Measurements from ENCODE around the gene NFATC1.

The NFATC1 gene

DNA sequence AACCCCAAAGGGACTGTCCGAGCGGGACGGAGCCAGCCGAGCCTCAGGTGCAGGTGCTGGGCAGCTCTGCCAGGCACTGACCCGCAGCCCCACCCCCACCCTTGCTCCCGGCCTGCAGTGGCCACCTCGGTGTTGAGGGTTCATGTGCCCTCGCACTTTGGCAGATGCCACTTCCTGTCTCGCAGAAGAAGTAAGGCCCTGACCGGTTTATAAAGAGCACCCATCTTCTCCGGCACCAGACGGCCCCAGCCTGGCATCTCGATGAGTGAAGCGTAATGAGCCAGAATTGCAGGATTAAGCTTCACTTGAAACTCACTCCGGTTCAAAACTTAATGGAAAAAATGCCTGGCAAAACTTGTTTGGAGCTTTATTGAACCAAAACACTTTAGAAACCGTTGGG lies 10.9 kb upstream of the NFATC1 start:
- Histone ChIP-seq H3K4me2 (ENCODE audit: low read length) (no peak overlapping the region), H3K4me1 (no peaks in the 10 kb centered on the region), H3K27me3 (ENCODE audit: control insufficient read depth, insufficient read depth, low read length) (no peaks in the 10 kb centered on the region), H3K9me3 (ENCODE audit: control insufficient read depth, low read length) (no peaks in the 10 kb centered on the region), H3K27ac (no peak overlapping the region), H3K4me3 (ENCODE audit: low read depth, low read length) (no peak overlapping the region), H3K79me2 (no peaks in the 10 kb centered on the region), H2AFZ (no peak overlapping the region), H3K9ac (no peak overlapping the region), H3K36me3 (ENCODE audit: control insufficient read depth, insufficient read depth, low read length) (no peaks in the 10 kb centered on the region)
- TF ChIP-seq, protein P1, sequence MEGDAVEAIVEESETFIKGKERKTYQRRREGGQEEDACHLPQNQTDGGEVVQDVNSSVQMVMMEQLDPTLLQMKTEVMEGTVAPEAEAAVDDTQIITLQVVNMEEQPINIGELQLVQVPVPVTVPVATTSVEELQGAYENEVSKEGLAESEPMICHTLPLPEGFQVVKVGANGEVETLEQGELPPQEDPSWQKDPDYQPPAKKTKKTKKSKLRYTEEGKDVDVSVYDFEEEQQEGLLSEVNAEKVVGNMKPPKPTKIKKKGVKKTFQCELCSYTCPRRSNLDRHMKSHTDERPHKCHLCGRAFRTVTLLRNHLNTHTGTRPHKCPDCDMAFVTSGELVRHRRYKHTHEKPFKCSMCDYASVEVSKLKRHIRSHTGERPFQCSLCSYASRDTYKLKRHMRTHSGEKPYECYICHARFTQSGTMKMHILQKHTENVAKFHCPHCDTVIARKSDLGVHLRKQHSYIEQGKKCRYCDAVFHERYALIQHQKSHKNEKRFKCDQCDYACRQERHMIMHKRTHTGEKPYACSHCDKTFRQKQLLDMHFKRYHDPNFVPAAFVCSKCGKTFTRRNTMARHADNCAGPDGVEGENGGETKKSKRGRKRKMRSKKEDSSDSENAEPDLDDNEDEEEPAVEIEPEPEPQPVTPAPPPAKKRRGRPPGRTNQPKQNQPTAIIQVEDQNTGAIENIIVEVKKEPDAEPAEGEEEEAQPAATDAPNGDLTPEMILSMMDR (IDR thresholded peaks at IDR 0.05) = no peak

DNA sequence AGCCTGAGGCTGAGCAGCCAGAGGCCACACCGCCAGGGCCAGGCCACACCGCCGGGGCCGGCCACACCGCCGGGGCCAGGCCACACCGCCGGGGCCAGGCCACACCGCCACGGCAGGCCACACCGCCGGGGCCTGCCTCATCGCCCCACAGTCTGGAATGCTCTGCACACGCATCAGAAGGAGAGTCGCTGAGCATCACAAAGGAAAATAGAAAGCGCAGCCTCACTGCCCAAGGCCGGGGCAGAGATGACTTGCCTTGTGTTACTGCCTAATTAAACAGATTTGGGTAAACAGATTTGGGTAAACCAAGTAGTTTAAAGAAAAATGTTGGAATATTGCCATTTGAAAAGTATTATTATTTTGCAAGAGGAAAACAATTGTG lies 10.4 kb upstream of the NFATC1 start:
- Histone ChIP-seq H3K4me3 (ENCODE audit: low read depth, low read length) (no peak overlapping the region), H3K9me3 (ENCODE audit: control insufficient read depth, low read length) (no peaks in the 10 kb centered on the region), H3K79me2 (no peaks in the 10 kb centered on the region), H3K4me1 (no peaks in the 10 kb centered on the region), H3K27me3 (ENCODE audit: control insufficient read depth, insufficient read depth, low read length) (no peaks in the 10 kb centered on the region), H2AFZ (no peak overlapping the region), H3K4me2 (ENCODE audit: low read length) (no peak overlapping the region), H3K27ac (no peak overlapping the region), H3K36me3 (ENCODE audit: control insufficient read depth, insufficient read depth, low read length) (no peaks in the 10 kb centered on the region), H3K9ac (no peak overlapping the region)
- TF ChIP-seq, protein P1 (IDR thresholded peaks at IDR 0.05) = no peak

DNA sequence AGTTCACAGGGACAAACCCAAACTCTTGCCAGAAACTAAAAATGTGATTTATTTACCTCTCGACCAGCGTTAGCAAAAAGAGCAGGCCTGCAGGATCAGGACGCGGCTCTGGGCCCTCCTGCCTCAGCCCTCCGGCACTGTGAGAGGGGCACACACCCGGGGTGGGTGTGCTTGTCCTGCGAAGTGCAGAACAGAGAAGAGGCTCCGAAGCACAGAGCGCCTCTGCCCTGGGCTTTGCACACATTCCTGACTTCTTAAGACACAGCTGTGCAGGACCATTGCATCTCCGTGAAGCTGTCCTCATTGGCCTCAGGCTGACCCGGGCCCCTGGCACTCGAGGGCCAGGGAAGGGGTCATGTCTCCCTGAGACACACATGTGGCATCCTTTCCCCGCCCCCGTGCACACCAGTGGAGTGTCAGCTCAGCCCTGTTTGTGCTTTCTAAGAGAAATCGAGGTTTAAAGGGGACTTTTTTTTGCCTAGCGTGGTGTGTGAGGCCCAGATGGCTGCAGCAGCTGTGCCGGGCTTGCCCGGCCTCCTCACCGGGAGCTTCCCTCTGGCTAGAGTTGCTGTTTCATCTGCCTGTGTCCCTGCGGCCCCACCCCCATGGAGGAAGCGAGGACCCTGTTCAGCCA lies 9.9 kb upstream of the NFATC1 start:
- Histone ChIP-seq H3K27me3 (ENCODE audit: control insufficient read depth, insufficient read depth, low read length) (no peaks in the 10 kb centered on the region), H3K79me2 (no peaks in the 10 kb centered on the region), H3K9ac (no peak overlapping the region), H3K4me2 (ENCODE audit: low read length) (no peak overlapping the region), H3K27ac (no peak overlapping the region), H3K9me3 (ENCODE audit: control insufficient read depth, low read length) (no peaks in the 10 kb centered on the region), H2AFZ (no peak overlapping the region), H3K4me3 (ENCODE audit: low read depth, low read length) (no peak overlapping the region), H3K36me3 (ENCODE audit: control insufficient read depth, insufficient read depth, low read length) (no peaks in the 10 kb centered on the region), H3K4me1 (no peaks in the 10 kb centered on the region)
- TF ChIP-seq, protein P1 (IDR thresholded peaks at IDR 0.05) = no peak

DNA sequence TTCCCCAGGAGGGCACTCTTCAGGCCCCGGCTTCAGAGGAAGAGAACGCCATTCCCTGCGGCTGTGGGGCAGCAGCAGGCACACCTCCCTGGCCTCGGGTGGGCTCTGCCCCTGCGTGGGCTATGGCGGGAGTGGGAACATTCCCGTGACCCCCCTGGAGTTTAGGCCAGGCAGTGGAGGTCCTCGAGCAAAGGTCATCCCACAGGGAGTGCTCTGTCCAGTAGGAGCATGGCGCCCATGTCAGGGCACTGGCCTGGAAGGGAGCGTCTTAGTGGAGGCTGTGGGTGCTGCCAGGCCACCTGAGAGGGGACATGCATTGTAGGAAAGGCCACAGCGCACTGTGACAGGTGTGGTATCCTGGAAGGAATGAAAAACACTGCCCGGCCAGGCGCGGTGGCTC lies 9.2 kb upstream of the NFATC1 start:
- Histone ChIP-seq H3K27me3 (ENCODE audit: control insufficient read depth, insufficient read depth, low read length) (no peaks in the 10 kb centered on the region), H3K27ac (no peak overlapping the region), H3K79me2 (no peaks in the 10 kb centered on the region), H2AFZ (no peak overlapping the region), H3K4me1 (no peaks in the 10 kb centered on the region), H3K36me3 (ENCODE audit: control insufficient read depth, insufficient read depth, low read length) (no peaks in the 10 kb centered on the region), H3K9me3 (ENCODE audit: control insufficient read depth, low read length) (no peaks in the 10 kb centered on the region), H3K9ac (no peak overlapping the region), H3K4me3 (ENCODE audit: low read depth, low read length) (no peak overlapping the region), H3K4me2 (ENCODE audit: low read length) (no peak overlapping the region)
- TF ChIP-seq, protein P1 (IDR thresholded peaks at IDR 0.05) = no peak

DNA sequence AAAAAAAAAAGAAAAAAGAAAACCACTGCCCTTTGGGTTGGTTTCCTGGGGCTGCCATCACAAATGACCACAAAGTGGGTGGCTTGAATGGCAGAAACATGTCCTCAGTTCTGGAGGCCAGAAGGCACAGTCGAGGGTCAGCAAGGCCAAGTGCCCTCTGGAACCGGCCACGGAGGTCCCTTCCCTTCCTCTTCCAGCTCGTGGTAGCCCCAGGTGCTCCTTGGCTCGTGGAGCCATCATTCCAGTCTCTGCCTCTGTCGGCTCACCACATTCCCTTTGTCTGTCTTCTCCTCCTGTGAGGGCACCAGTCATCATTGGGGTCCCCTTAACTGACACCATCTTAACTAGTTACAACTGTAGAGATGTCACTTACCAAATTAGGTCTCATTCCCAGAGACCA lies 8.5 kb upstream of the NFATC1 start:
- Histone ChIP-seq H3K4me3 (ENCODE audit: low read depth, low read length) (no peak overlapping the region), H3K9me3 (ENCODE audit: control insufficient read depth, low read length) (no peaks in the 10 kb centered on the region), H3K79me2 (no peaks in the 10 kb centered on the region), H3K27me3 (ENCODE audit: control insufficient read depth, insufficient read depth, low read length) (no peaks in the 10 kb centered on the region), H3K36me3 (ENCODE audit: control insufficient read depth, insufficient read depth, low read length) (no peaks in the 10 kb centered on the region), H3K4me1 (no peaks in the 10 kb centered on the region), H3K27ac (no peak overlapping the region), H2AFZ (no peak overlapping the region), H3K9ac (no peak overlapping the region), H3K4me2 (ENCODE audit: low read length) (no peak overlapping the region)
- TF ChIP-seq, protein P1 (IDR thresholded peaks at IDR 0.05) = no peak

All from parathyroid adenoma (tissue), 2 donors.